Kidney (tissue), 14 donors: ENCODE results near the gene PLXNC1. TPM values are rescaled to one million over a fixed set of nuclear protein-coding genes. Genes with fewer than 3 reads are reported as not detected.

Source experiments
- DNase-seq, 5 donors: peaks; one replicate each; pipeline ENCODE4 v3.0.0-alpha.2; 2013 to 2020
- FAIRE-seq: peaks from 2 replicates; lab custom pipeline; 2012; peaks lifted over from hg19 to GRCh38; lab: Jason Lieb, UNC
- H3K27ac ChIP-seq, 2 donors: one replicate each; pipeline ENCODE4 v1.7.0; 2013; ENCODE audit warnings: low read depth in 2 of 2, low read length in 2 of 2, inconsistent platforms in 1 of 2
- H3K27me3 ChIP-seq: one replicate; pipeline ENCODE4 v1.7.1; 2013; ENCODE audit warnings: low read length, inconsistent platforms; ENCODE audit not compliant: control insufficient read depth, insufficient read depth
- H3K36me3 ChIP-seq, 3 donors: one replicate each; pipeline versions ENCODE4 v1.7.0 to v1.7.1; 2013; ENCODE audit warnings: low read length in 3 of 3, control low read depth in 1 of 3, inconsistent platforms in 1 of 3; ENCODE audit not compliant: insufficient read depth in 3 of 3, control insufficient read depth in 2 of 3
- H3K4me1 ChIP-seq, 3 donors: one replicate each; pipeline versions ENCODE4 v1.7.0 to v1.7.1; 2013; ENCODE audit warnings: low read length in 3 of 3, inconsistent platforms in 1 of 3, low read depth in 1 of 3; ENCODE audit not compliant: control insufficient read depth in 2 of 3, insufficient read depth in 2 of 3
- H3K4me3 ChIP-seq, 3 donors: one replicate each; pipeline versions ENCODE4 v1.7.0 to v1.8.1; 2013; ENCODE audit warnings: low read length in 3 of 3, control low read depth in 1 of 3, inconsistent platforms in 1 of 3
- H3K9ac ChIP-seq, 3 donors: one replicate each; pipeline versions ENCODE4 v1.7.0 to v1.7.1; 2013; ENCODE audit warnings: low read length in 3 of 3, control low read depth in 1 of 3, inconsistent platforms in 1 of 3
- H3K9me3 ChIP-seq, 3 donors: one replicate each; pipeline versions ENCODE4 v1.7.0 to v1.7.1; 2013; ENCODE audit warnings: low read length in 3 of 3, control low read depth in 1 of 3, inconsistent platforms in 1 of 3; ENCODE audit not compliant: control insufficient read depth in 2 of 3, insufficient read depth in 1 of 3
- CTCF ChIP-seq: IDR thresholded peaks from 3 replicates; pipeline ENCODE4 v1.5.1; 2012; ENCODE audit warnings: mild to moderate bottlenecking, moderate library complexity, borderline replicate concordance; ENCODE audit not compliant: insufficient read depth; ENCODE audit errors: extremely low read depth
- intact Hi-C: fragments of 100-400 bp; cut with DNase I; formaldehyde crosslinking; loops from one replicate; pipeline ENCODE4 v1.11.1; 2022
- polyA plus RNA-seq: library from polyadenylated mRNA; stranded (reverse); fragments of 350-450 nt; fragmentation: Illumina TruSeq; extraction: RNeasy Lipid Tissue Mini Kit (QIAGEN cat#74804); gene quantifications from one replicate; pipeline ENCODE4 v1.2.3, GENCODE V29; 2014; ENCODE audit warnings: low read depth, low replicate concordance; ENCODE audit not compliant: insufficient read depth
- total RNA-seq: library from RNA; stranded (reverse); fragmentation: NEBNext Ultra II Directional; extraction: Animal tissue kit (Norgen Biotek cat#: 25700); gene quantifications from one replicate; pipeline ENCODE4 v1.2.1, GENCODE V29; 2021
- donor health status: control.
- donor health status: control.
- donor health status: control.
- donor health status: control.
- donor health status: control.
- donor health status: DM: yes; HTN: yes; CAD: no.
- donor health status: Normal renal cell carcinoma (clear cell type).

PLXNC1 gene
- total and polyA plus RNA-seq, 2 donors from 2014 or later = 1.8 to 11.6 TPM

- Histone ChIP-seq H3K36me3 (peaks cover 0 to 4% (median 0%) of the 10 kb centered on the region in 3 donors), H3K27ac (no peak overlapping the region), H3K27me3 (no peaks in the 10 kb centered on the region), H3K4me1 (peaks cover 0 to 10% (median 4%) of the 10 kb centered on the region in 3 donors), H3K9ac (no peak overlapping the region), H3K4me3 (no peak overlapping the region), H3K9me3 (no peaks in the 10 kb centered on the region)
- no peak for FAIRE-seq
- no peak for TF ChIP-seq CTCF
- DNase-seq = no peak
- intact Hi-C loops = no loop called here
Measured at GRCh38 chr12:94284859-94285258, 136.5 kb downstream of the PLXNC1 start.

- no peak for FAIRE-seq
- peaks cover 0 to 3% (median 0%) of the 10 kb centered on the region in 3 donors for H3K36me3 ChIP-seq
- no peaks in the 10 kb centered on the region for H3K27me3 ChIP-seq
- intact Hi-C loops = no loop called here
- H3K4me3 ChIP-seq = no peak overlapping the region
- no peak for DNase-seq
- H3K4me1 ChIP-seq = peaks cover 0 to 11% (median 4%) of the 10 kb centered on the region in 3 donors
- no peak overlapping the region for H3K9ac ChIP-seq
- no peaks in the 10 kb centered on the region for H3K9me3 ChIP-seq
- TF ChIP-seq CTCF = no peak
- H3K27ac ChIP-seq = no peak overlapping the region
Measured at GRCh38 chr12:94285943-94286582, 137.7 kb downstream of the PLXNC1 start.

DNA sequence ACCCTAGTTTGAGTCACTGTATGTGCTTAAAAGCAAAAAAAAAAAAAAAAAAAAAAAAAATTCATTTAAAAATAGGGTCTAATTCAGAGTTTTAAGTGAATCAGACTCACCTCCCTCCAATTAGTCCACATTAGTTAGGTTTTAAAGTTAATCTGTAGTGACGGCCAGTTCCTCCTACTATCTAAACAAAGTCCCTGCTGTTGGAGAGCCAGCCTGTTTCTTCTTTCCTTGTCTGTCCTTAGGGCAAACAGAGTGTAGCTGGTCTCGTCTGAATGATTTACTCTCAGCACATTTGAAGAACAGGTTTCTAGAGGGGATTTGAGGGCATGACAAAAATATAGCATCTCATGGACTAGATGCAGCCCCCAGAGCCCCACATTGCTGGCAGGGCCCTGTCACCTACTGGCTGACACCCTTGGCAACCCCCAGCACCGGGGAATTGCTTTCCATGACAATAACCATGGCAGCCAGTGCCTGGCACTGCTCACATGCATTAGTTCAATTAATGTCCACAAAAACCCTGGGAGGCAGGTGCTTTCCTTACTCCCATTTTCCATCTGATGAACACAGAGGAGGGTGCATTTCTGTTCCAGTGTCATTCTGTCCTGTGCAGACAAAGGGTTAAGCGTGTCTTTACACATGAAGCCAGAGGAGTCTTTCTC lies 138.3 kb downstream of the PLXNC1 start:
- H3K4me1 ChIP-seq = peaks cover 0 to 11% (median 4%) of the 10 kb centered on the region in 3 donors
- TF ChIP-seq CTCF = no peak
- no peak overlapping the region for H3K9ac ChIP-seq
- intact Hi-C loops = no loop called here
- no peaks in the 10 kb centered on the region for H3K27me3 ChIP-seq
- no peak for FAIRE-seq
- no peak overlapping the region for H3K4me3 ChIP-seq
- no peak for DNase-seq
- H3K27ac ChIP-seq = no peak overlapping the region
- peaks cover 0 to 3% (median 0%) of the 10 kb centered on the region in 3 donors for H3K36me3 ChIP-seq
- no peaks in the 10 kb centered on the region for H3K9me3 ChIP-seq
